ENCODE results near the gene USP6. TPM values are rescaled to one million over a fixed set of nuclear protein-coding genes. Genes with fewer than 3 reads are reported as not detected.

USP6 gene
- total and polyA plus RNA-seq, 2 of the 13 experiments (the other 11 are each of a cell fraction or from before 2014, with no cell fraction given) = 0.04 TPM; not detected in 1

- TF ChIP-seq KIAA2018 (CRISPR knock-in tag; IDR thresholded peaks at IDR 0.05; ENCODE audit: borderline replicate concordance) (peak; percentile 87; the same call in 1 of the 2 replicates), HIC2 (CRISPR knock-in tag; IDR thresholded peaks at IDR 0.05; ENCODE audit: low read depth) (peak; percentile 58; the same call in 1 of the 2 replicates), BCL6 (CRISPR knock-in tag; IDR thresholded peaks at IDR 0.05) (peak; percentile 49), ZNF33B (CRISPR knock-in tag; IDR thresholded peaks at IDR 0.05) (no peak), ZFP91 (CRISPR knock-in tag; IDR thresholded peaks at IDR 0.05; ENCODE audit: borderline replicate concordance) (peak; percentile 89; the same call in 1 of the 2 replicates), ZNF574 (CRISPR knock-in tag; IDR thresholded peaks at IDR 0.05) (peak; percentile 96), ZNF230 (CRISPR knock-in tag; IDR thresholded peaks at IDR 0.05) (no peak), CBX1 (IDR thresholded peaks at IDR 0.05; ENCODE audit: low read depth) (no peak), NKX3-1 (CRISPR knock-in tag; IDR thresholded peaks at IDR 0.05) (no peak; the same call in 1 of the 2 replicates), ATF7-NPFF (CRISPR knock-in tag; IDR thresholded peaks at IDR 0.05; ENCODE audit: low read depth) (peak; percentile 77; the same call in 1 of the 2 replicates), PHF21A (CRISPR knock-in tag; IDR thresholded peaks at IDR 0.05) (peak; percentile 92), PLSCR1 (CRISPR knock-in tag; IDR thresholded peaks at IDR 0.05; ENCODE audit: borderline replicate concordance) (no peak)
Measured at GRCh38 chr17:5111402-5112204, 4.2 kb upstream of the USP6 start, which contains the start of gene ZNF232 (continued).

All from HepG2 (cell line).